K562 (cell line): ENCODE measurements around the gene ZDHHC24. TPM values are rescaled to one million over a fixed set of nuclear protein-coding genes. Genes with fewer than 3 reads are reported as not detected.
A peak's percentile ranks its signal among the peaks of the same experiment; 100 is the strongest.

Source experiments
- ARHGAP35 ChIP-seq: fragments of 450-650 bp; IDR thresholded peaks from 2 replicates; pipeline ENCODE4 v1.6.1; 2018; ENCODE audit not compliant: partially characterized antibody
- ARNT ChIP-seq, 2 experiments: fragments of 450-650 bp; IDR thresholded peaks; 2 replicates each; pipeline ENCODE4 v1.6.1; 2016; ENCODE audit warnings: mild to moderate bottlenecking in 1 of 2
- DMBX1 ChIP-seq: fragments of 250-450 bp; sonication (Bioruptor Pico); IDR thresholded peaks from 2 replicates; pipeline ENCODE4 v1.8.0; 2022; ENCODE audit warnings: inconsistent platforms, mild to moderate bottlenecking, moderate library complexity, borderline replicate concordance
- FOXJ3 ChIP-seq: sonication (generic); formaldehyde crosslinking; IDR thresholded peaks from 2 replicates; pipeline ENCODE4 v1.4.0; 2020; ENCODE audit warnings: mild to moderate bottlenecking, missing genetic modification reagents
- FOXP4 ChIP-seq: sonication (generic); formaldehyde crosslinking; IDR thresholded peaks from 2 replicates; pipeline ENCODE4 v1.8.0; 2022; ENCODE audit warnings: mild to moderate bottlenecking, missing genetic modification reagents, borderline replicate concordance
- GTF2E2 ChIP-seq: fragments of 200-800 bp; sonication (Bioruptor generic); IDR thresholded peaks from 2 replicates; pipeline ENCODE4 v1.6.1; 2016; ENCODE audit warnings: missing genetic modification characterization, missing compliant biosample characterization
- KLF1 ChIP-seq: fragments of 450-650 bp; IDR thresholded peaks from 2 replicates; pipeline ENCODE4 v1.6.1; 2016; ENCODE audit warnings: missing genetic modification characterization, missing compliant biosample characterization
- MCM5 ChIP-seq: fragments of 450-650 bp; IDR thresholded peaks from 2 replicates; pipeline ENCODE4 v1.6.1; 2016; ENCODE audit warnings: low read depth
- NBN ChIP-seq: fragments of 450-650 bp; IDR thresholded peaks from 2 replicates; pipeline ENCODE4 v1.6.1; 2016; ENCODE audit warnings: low read depth, mild to moderate bottlenecking
- PHF8 ChIP-seq: fragments of 200-600 bp; sonication (generic); IDR thresholded peaks from 2 replicates; pipeline ENCODE4 v1.6.1; 2012; ENCODE audit warnings: mixed run types, mild to moderate bottlenecking, inconsistent platforms, low read length, moderate library complexity, borderline replicate concordance
- SMAD4 ChIP-seq: fragments of 250-450 bp; sonication (Bioruptor Pico); conservative IDR thresholded peaks from 2 replicates; pipeline ENCODE4 v1.8.0; 2021; ENCODE audit warnings: inconsistent platforms, mild to moderate bottlenecking, moderate library complexity
- TAL1 ChIP-seq: fragments of 450-650 bp; IDR thresholded peaks from 2 replicates; pipeline ENCODE4 v1.6.1; 2016; ENCODE audit warnings: mild to moderate bottlenecking
- TOE1 ChIP-seq, 2 experiments: fragments of 450-650 bp in 1 of 2; sonication (generic) in 1 of 2; formaldehyde crosslinking in 1 of 2; IDR thresholded peaks; 2 replicates each; pipeline versions ENCODE4 v1.7.1 to v1.8.0; 2016 to 2022; ENCODE audit warnings: borderline replicate concordance in 2 of 2, mild to moderate bottlenecking in 2 of 2, antibody characterized with exemption in 1 of 2, inconsistent platforms in 1 of 2, low read depth in 1 of 2, missing genetic modification reagents in 1 of 2, moderate library complexity in 1 of 2
- ZNF197 ChIP-seq: fragments of 200-800 bp; sonication (Bioruptor generic); IDR thresholded peaks from 2 replicates; pipeline ENCODE4 v1.6.1; 2016; ENCODE audit warnings: low read depth, missing genetic modification characterization, missing compliant biosample characterization
- ZNF583 ChIP-seq: fragments of 250-450 bp; sonication (Bioruptor Pico); IDR thresholded peaks from 2 replicates; pipeline ENCODE4 v1.4.0; 2020
- ZNF77 ChIP-seq: fragments of 250-450 bp; sonication (Bioruptor Pico); IDR thresholded peaks from 2 replicates; pipeline ENCODE4 v1.5.0; 2020
- polyA plus RNA-seq, 8 experiments: library from polyadenylated mRNA; depleted of rRNA in 4 of 8; stranded (reverse) in 5 of 8; unstranded in 3 of 8; fragments of >200 nt; fragmentation: Nextera tagmentation in 2 of 8; fragmentation: Illumina TruSeq in 1 of 8; extraction: Ambion mirVana in 2 of 8; extraction: Trizol in 1 of 8; gene quantifications; 2 replicates each; pipeline versions ENCODE4 v1.2.1 to v1.2.3, GENCODE V29; 2011 to 2014; ENCODE audit warnings: inconsistent platforms in 1 of 8, missing spikeins in 1 of 8
- total RNA-seq, 7 experiments: library from RNA; depleted of rRNA in 6 of 7; stranded (reverse); fragments of >200 nt in 6 of 7; fragmentation: Illumina TruSeq in 2 of 7; extraction: Trizol in 2 of 7; gene quantifications; 2 replicates each; pipeline versions ENCODE4 v1.2.1 to v1.2.3, GENCODE V29; 2011 to 2021; ENCODE audit warnings: low replicate concordance in 1 of 7
- TF ChIP-seq, protein P1 (sequence below): fragments of 450-650 bp; IDR thresholded peaks from 2 replicates; pipeline ENCODE4 v1.6.1; 2016; ENCODE audit warnings: low read depth

The ZDHHC24 gene
- total and polyA plus RNA-seq, 9 of the 15 experiments (the other 6 are each of a cell fraction or from before 2014, with no cell fraction given), result 0.45 to 11.2 (median 2.7) TPM

- TF ChIP-seq, protein P1, sequence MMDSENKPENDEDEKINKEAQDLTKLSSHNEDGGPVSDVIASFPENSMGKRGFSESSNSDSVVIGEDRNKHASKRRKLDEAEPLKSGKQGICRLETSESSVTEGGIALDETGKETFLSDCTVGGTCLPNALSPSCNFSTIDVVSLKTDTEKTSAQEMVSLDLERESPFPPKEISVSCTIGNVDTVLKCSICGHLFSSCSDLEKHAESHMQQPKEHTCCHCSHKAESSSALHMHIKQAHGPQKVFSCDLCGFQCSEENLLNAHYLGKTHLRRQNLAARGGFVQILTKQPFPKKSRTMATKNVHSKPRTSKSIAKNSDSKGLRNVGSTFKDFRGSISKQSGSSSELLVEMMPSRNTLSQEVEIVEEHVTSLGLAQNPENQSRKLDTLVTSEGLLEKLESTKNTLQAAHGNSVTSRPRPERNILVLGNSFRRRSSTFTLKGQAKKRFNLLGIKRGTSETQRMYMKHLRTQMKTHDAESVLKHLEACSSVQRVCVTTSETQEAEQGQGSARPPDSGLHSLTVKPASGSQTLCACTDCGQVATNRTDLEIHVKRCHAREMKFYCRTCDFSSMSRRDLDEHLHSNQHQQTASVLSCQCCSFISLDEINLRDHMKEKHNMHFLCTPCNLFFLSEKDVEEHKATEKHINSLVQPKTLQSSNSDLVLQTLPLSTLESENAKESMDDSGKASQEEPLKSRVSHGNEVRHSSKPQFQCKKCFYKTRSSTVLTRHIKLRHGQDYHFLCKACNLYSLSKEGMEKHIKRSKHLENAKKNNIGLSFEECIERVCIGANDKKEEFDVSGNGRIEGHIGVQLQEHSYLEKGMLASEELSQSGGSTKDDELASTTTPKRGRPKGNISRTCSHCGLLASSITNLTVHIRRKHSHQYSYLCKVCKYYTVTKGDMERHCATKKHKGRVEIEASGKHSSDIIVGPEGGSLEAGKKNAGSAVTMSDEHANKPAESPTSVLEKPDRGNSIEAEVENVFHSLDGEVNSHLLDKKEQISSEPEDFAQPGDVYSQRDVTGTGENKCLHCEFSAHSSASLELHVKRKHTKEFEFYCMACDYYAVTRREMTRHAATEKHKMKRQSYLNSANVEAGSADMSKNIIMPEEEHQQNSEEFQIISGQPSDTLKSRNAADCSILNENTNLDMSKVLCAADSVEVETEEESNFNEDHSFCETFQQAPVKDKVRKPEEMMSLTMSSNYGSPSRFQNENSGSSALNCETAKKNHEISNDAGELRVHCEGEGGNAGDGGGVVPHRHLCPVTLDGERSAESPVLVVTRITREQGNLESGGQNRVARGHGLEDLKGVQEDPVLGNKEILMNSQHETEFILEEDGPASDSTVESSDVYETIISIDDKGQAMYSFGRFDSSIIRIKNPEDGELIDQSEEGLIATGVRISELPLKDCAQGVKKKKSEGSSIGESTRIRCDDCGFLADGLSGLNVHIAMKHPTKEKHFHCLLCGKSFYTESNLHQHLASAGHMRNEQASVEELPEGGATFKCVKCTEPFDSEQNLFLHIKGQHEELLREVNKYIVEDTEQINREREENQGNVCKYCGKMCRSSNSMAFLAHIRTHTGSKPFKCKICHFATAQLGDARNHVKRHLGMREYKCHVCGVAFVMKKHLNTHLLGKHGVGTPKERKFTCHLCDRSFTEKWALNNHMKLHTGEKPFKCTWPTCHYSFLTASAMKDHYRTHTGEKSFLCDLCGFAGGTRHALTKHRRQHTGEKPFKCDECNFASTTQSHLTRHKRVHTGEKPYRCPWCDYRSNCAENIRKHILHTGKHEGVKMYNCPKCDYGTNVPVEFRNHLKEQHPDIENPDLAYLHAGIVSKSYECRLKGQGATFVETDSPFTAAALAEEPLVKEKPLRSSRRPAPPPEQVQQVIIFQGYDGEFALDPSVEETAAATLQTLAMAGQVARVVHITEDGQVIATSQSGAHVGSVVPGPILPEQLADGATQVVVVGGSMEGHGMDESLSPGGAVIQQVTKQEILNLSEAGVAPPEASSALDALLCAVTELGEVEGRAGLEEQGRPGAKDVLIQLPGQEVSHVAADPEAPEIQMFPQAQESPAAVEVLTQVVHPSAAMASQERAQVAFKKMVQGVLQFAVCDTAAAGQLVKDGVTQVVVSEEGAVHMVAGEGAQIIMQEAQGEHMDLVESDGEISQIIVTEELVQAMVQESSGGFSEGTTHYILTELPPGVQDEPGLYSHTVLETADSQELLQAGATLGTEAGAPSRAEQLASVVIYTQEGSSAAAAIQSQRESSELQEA, result no peak
- TF ChIP-seq ZNF77 (no peak), FOXJ3 (no peak), PHF8 (peak; percentile 96; the same call in 1 of the 2 replicates), DMBX1 (CRISPR knock-in tag) (no peak), ZNF583 (no peak), ARHGAP35 (no peak), NBN (peak; percentile 25; the same call in 1 of the 2 replicates), GTF2E2 (tag) (no peak), TAL1 (no peak), ARNT (IDR thresholded peaks at IDR 0.05) (no peak), MCM5 (no peak), FOXP4 (CRISPR knock-in tag) (no peak), ZNF197 (CRISPR knock-in tag) (no peak), TOE1 (IDR thresholded peaks at IDR 0.05; ENCODE audit: borderline replicate concordance) (no peak; the same call in 1 of the 2 replicates), TOE1 (CRISPR knock-in tag; IDR thresholded peaks at IDR 0.05; ENCODE audit: borderline replicate concordance, low read depth) (no peak), KLF1 (tag) (peak; percentile 19; the same call in 1 of the 2 replicates), SMAD4 (CRISPR knock-in tag) (peak; percentile 49)
Measured at GRCh38 chr11:66592457-66593302, 46.8 kb upstream of the ZDHHC24 start, which contains the start of the genes CCDC87 and CCS (continued).
